H1 (cell line): ENCODE results near the gene BEX2. TPM values are rescaled to one million over a fixed set of nuclear protein-coding genes. Genes with fewer than 3 reads are reported as not detected.

ENCODE experiments used
- EP300 ChIP-seq, 2 experiments: IDR thresholded peaks; 1 replicate in 1 of 2; 2 replicates in 1 of 2; pipeline ENCODE4 v1.6.1; 2011 to 2012; ENCODE audit warnings: low read depth in 2 of 2, low read length in 2 of 2, mild to moderate bottlenecking in 2 of 2, borderline replicate concordance in 1 of 2, inconsistent platforms in 1 of 2, moderate library complexity in 1 of 2
- YY1 ChIP-seq: IDR thresholded peaks from 2 replicates; pipeline ENCODE4 v1.6.1; 2011; ENCODE audit warnings: low read depth, mild to moderate bottlenecking, low read length
- polyA plus RNA-seq, 7 experiments: library from polyadenylated mRNA; depleted of rRNA in 3 of 7; stranded (reverse) in 5 of 7; unstranded in 2 of 7; fragments of >200 nt in 5 of 7; fragments of 200-250 nt in 2 of 7; gene quantifications; 1 replicate in 5 of 7; 2 replicates in 1 of 7; 4 replicates in 1 of 7; pipeline versions ENCODE4 v1.2.1 to v1.2.3, GENCODE V29; 2011 to 2013; ENCODE audit warnings: missing spikeins in 2 of 7, mixed read lengths in 2 of 7
- small RNA-seq: library from polyadenylated mRNA; stranded (forward); fragments of <200 nt; extraction: miRNeasy Mini kit (QIAGEN cat#:217004); gene quantifications from one replicate; pipeline ENCODE3, GENCODE V24; 2013; ENCODE audit not compliant: insufficient read depth
- total RNA-seq: library from RNA; stranded (reverse); fragmentation: NEBNext Ultra II Directional; extraction: Animal tissue kit (Norgen Biotek cat#: 25700); gene quantifications from 2 replicates; pipeline ENCODE4 v1.2.1, GENCODE V29; 2021
- TF ChIP-seq, protein P1 (sequence below): IDR thresholded peaks from 2 replicates; pipeline ENCODE4 v1.6.1; 2012; ENCODE audit warnings: inconsistent platforms

Gene BEX2
- total and polyA plus RNA-seq, 2 of the 8 experiments (the other 6 are each of a cell fraction or from before 2014, with no cell fraction given): 53.8 to 60.2 TPM

DNA sequence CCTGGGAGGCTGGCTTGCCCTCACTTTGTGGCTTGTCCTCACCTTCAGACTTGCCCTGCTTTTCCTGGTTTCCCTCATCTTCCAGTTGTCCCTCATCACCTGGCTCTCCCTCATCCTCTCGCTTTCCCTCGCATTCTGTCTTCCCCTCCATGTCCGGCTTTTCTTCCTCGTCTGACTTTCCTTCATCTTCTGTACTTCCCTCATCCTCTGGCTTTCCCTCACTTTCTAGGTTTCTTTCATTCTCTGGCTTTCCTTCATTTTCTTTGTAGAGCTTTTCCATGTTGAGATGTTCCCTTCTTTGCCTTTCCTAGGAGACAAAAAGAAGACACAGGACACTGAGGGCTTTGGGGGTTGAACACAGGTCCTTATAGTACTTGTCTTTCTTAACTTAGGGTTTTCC is 36.5 kb downstream of the BEX2 start (continued):
- TF ChIP-seq YY1 (no peak), EP300 (IDR thresholded peaks at IDR 0.05; ENCODE audit: borderline replicate concordance in 1 of 2, low read depth in 2 of 2, low read length in 2 of 2) (no peak)
- TF ChIP-seq, protein P1, sequence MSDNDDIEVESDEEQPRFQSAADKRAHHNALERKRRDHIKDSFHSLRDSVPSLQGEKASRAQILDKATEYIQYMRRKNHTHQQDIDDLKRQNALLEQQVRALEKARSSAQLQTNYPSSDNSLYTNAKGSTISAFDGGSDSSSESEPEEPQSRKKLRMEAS: no peak

Small RNA genes lying within 50 kb of the gene (small RNA-seq; reads per million reads assigned to genes)
- not detected for gene Z92846.1

Other genes with a start within 250 kb of the BEX2 start
- 75.2 and 76.8 TPM in 2 replicates for gene BEX1, start 246.8 kb downstream of the BEX2 start, total RNA-seq
- gene BEX1, start 246.8 kb downstream of the BEX2 start, polyA plus RNA-seq (2011; rRNA removed): 39.9 and 61.0 TPM in 2 replicates
- not detected in 2 replicates for gene NXF3, start 217.8 kb downstream of the BEX2 start, total RNA-seq
- 0.12 TPM in 1 of 2 replicates, not detected in the other for gene NXF3, start 217.8 kb downstream of the BEX2 start, polyA plus RNA-seq (2011; rRNA removed)
- gene BEX4, start 95.9 kb downstream of the BEX2 start, total RNA-seq: 45.1 TPM in 2 replicates
- 16.2 and 27.2 TPM in 2 replicates for gene BEX4, start 95.9 kb downstream of the BEX2 start, polyA plus RNA-seq (2011; rRNA removed)
- 81.0 and 82.2 TPM in 2 replicates for gene TCEAL8, start 55.8 kb downstream of the BEX2 start, total RNA-seq
- gene TCEAL8, start 55.8 kb downstream of the BEX2 start, polyA plus RNA-seq (2011; rRNA removed): 17.9 and 47.2 TPM in 2 replicates
- 6.6 and 7.2 TPM in 2 replicates for gene TCEAL5, start 34.2 kb downstream of the BEX2 start, total RNA-seq
- gene TCEAL5, start 34.2 kb downstream of the BEX2 start, polyA plus RNA-seq (2011; rRNA removed): 0.13 and 0.17 TPM in 2 replicates
- gene TCEAL7, start 19.2 kb upstream of the BEX2 start, total RNA-seq: 11.6 and 12.9 TPM in 2 replicates
- 3.5 and 7.9 TPM in 2 replicates for gene TCEAL7, start 19.2 kb upstream of the BEX2 start, polyA plus RNA-seq (2011; rRNA removed)
- 36.5 and 36.8 TPM in 2 replicates for gene TCEAL9, start 45.5 kb upstream of the BEX2 start, total RNA-seq
- gene TCEAL9, start 45.5 kb upstream of the BEX2 start, polyA plus RNA-seq (2011; rRNA removed): 8.8 and 22.2 TPM in 2 replicates
- gene BEX3, start 65.5 kb upstream of the BEX2 start, total RNA-seq: 310 and 330 TPM in 2 replicates
- 282 and 366 TPM in 2 replicates for gene BEX3, start 65.5 kb upstream of the BEX2 start, polyA plus RNA-seq (2011; rRNA removed)
- 0.09 and 0.17 TPM in 2 replicates for gene RAB40A, start 208.5 kb upstream of the BEX2 start, total RNA-seq
- 0.21 and 0.28 TPM in 2 replicates for gene RAB40A, start 208.5 kb upstream of the BEX2 start, polyA plus RNA-seq (2011; rRNA removed)